GM19455 (cell line): ENCODE results near the gene DLX3.

Experiments
- ATAC-seq: cut with Tn5 transposase; IDR thresholded peaks from one replicate; pipeline ENCODE4 v1.9.1; 2021; ENCODE audit not compliant: unreplicated experiment

Gene DLX3

DNA sequence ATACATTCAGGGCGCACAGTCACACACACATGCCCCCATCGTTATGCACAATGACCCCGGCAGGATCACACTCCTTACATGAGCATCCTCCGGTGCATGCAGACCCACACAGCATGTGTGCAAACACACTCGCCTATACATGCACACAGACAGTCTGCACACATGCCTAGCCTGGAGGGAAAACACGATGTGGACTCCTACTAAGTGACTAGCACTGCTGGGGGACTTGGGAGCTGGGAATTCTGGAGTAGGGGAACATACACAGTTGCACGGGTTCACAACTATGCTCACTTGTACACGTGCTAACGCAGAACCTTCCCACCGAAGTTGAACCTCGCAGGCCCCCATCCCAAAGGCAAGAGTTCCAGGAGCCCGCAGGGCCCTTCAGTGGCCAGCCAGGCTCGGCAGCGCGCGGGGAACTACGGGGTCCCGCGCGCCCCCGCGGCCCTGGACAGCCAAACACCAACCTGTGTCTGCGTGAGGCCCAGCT is 2.0 kb downstream of the DLX3 start:
- no peak for ATAC-seq

GRCh38 chr17:49992191-49992932 is 2.7 kb downstream of the DLX3 start:
- ATAC-seq, result no peak

DNA sequence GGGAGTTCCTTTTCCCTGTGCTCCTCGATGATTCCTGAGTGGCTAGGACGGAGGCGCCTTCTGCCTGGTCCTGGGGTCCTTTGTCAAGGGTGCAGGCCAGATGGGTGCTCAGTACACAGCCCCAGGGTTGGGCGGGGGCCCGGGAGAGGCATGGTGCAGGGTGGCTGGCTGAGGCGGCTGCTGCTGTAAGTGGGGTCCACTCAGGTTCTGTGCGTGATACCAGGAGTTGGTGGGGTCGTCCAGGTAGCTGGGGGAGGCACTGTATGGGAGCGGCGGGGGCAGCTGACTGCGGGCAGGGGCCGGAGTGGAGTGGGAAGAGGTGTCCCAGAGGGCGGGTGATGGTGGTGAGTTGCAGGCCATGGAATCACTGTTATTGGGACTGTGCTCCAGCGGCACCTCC is 3.6 kb downstream of the DLX3 start:
- no peak for ATAC-seq

GRCh38 chr17:49990921-49991320 is 4.1 kb downstream of the DLX3 start:
- ATAC-seq, result no peak

GRCh38 chr17:49990331-49990730 is 4.7 kb downstream of the DLX3 start:
- no peak for ATAC-seq

DNA sequence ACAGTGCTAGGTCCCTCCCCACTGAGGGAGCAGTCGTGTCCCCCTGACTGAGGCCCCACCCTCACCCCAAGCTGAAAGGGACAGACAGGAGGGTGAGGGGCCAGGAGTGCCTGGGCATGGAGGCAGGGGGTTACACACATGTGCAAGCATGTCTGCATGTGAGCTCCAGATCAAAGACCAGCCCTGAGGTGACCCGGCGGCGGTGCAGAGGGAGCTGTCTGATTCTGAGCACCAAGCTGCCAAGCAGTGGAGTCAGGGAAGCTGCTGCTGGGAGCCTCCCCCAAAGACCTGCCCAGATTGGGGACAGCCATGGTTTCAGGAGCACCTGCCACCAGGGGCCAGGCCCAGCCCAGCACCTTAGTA is 5.5 kb downstream of the DLX3 start:
- ATAC-seq, result no peak

- ATAC-seq, result no peak
Observed at GRCh38 chr17:49987681-49988441, 7.2 kb downstream of the DLX3 start.

DNA sequence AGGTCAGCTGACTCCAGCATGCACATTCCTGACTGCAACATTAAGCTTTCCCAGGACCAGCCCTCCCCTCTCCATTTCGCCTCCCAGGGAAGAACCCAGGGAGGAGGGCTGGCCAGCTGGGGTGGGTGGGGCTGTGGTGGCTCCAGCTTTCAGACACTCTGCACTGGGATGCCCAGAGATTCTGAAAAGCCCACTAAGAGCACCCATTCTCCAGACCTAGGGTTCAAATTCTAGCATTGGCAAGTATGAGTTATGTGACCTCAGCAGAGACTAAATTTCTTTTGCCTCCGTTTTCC is 7.8 kb downstream of the DLX3 start:
- no peak for ATAC-seq

DNA sequence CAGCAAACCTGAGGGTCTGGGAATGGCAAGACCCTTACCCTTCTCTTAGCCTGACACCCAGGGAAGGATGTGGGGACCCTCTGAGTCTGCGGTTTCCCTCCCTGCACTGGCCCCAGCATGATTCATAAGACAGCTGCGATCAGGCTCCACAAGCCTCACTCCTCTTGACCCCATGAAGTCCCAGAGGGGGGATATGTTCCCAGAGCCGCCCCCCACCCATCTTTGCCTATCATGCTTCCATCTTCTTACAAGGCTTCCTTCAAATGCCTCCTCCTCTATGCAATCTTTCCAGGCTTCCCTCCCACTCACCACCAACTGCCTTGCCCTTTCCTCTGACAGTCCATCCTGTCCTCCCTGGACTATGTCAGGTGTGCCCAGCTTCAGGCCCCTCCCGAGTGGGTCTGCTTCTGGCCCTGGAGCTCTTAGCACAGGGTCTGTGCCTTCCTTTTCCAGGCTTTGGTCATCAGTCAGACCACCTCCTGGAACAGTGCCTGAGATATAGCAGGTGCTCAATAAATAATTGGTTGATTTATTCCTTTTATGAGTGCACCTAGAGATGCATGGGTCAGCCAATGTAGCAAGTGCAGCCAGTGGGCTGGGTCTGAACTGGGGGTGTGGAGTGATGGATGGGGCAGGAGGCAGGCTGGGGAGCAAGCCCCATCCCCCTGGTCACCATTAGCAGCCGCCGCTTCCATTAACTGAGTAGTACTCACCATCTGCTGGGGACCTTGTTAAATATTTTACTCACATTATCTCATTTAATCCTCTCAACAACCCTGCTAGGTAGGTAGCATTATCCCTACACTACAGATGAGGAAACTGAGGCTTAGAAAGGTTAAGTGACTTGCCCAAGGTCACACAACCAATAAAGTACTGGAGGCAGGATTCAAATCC is 8.4 kb downstream of the DLX3 start:
- ATAC-seq, result no peak

GRCh38 chr17:49985310-49985990 is 9.6 kb downstream of the DLX3 start:
- no peak for ATAC-seq

DNA sequence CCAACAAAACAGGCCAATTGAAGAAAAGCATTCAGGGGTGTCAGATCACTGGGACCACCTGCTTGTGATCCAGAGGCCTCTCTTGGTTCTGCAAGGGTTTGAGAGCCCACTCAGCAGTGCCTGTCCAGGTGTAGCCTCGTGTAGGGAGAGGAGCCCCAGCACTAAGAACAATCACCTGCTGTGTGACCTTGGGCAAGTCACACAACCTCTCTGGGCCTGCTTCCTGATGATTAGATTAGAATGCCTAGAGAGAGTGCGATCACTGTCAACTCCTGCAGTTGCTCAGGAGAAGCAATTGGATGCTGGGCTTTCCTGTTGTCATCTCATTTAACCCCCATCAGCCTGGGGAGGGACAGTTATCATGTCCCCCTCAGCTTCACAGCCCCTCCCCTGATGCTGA is 10.2 kb downstream of the DLX3 start:
- no peak for ATAC-seq

DNA sequence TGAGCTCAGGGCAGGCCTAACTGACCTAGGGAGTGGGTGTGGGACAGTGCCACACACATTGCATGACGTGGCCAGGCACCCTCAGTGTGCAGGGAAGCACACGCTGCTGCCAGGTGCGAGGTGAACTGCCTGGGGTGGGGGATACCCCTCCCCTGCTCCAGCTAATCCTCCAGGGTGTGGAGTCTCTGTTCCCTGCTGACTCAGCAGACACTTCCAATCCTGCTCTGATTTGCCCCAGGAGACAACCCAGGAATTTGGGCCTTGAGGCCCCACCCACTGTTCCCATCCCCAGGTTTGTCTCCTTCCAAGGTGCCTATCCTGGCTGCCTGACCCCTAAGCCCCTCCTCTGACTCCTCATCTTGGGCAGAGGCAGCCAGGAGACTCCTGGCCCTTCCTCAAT is 10.7 kb downstream of the DLX3 start:
- ATAC-seq, result no peak

DNA sequence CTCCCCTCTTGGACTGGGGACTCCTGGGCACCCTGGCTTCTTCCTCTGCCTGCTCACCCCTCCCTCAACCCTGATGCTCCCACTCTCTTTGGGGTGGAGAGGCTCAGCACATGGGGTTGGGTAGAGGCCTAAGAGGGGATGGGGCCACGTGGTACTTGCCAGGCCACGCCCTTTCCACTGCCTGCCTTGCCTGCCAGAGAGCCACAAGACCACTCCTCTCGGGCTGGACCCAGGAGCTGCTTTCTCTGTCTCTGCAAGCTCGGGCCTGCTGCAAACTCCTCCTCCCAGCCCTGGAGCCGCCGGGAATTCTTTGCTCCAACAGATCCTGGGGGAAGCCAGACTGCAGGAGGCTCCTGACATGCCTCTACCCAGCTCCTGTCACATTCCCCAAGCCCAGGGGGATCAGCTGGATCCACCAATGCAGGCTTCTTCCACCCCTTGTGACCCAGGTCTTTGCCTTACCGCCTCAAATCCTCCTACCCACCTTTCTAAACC is 14.3 kb downstream of the DLX3 start:
- ATAC-seq, result no peak

- no peak for ATAC-seq
Observed at GRCh38 chr17:49979748-49980479, 15.1 kb downstream of the DLX3 start.

DNA sequence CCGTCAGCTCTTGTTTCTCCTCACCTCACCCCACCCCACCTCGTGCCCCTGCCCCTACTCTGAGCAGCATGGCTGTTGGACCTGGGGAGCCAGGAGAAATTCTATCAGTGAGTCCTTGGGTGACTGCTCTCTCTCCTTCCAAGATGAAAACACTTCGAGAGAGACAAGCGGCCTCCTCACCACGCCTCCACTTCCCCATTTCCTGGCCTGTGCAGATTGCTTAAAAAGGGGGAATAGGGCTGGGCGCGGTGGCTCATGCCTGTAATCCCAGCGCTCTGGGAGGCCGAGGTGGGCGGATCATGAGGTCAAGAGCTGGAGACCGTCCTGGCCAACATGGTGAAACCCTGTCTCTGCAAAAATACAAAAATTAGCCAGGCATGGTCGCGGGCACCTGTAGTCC is 16.5 kb downstream of the DLX3 start:
- no peak for ATAC-seq

DNA sequence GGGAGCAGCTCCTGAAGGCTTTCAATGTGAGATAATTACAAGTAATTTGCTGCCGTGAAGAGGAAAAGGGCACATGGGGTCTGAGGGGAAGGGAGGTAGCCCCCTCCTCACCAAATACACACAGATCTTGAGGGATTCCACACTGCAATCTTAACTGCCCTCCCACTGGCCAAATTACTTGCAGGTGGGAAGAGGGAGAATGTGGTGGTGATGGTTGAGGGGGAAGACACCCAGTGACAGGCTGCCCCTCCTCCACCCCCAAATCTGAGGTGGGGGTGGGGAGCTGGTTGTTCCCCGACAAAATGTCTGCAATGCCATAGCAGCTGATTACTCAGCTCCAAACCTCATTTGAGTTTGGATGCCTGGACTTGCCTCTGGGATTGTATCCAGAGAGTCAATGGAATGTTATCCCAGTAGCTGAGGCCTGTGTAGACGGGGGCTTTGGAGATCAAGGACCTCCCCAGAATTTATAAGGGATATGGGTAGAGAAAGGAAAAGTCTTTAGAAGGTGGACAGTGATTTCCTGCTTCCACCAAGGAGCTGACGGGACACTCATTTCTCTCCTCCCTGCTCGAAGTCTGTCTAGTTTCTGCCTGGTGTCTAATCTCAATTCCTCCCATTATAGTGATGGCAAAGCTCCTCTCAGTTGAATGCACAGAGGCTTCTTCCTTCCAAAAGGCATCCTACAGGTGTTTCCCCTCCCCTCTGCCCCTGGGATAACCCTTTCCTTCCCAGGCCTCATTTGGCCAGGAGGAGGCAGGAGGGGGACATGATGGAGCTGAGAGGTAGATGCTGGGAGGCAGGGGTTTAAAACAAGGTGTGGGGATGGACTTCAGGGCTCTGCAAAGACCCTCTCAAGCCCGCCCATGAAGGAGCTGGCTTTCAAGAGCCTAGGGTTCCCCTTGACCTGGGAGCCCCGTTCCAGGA is 17.3 kb downstream of the DLX3 start:
- ATAC-seq, result no peak

DNA sequence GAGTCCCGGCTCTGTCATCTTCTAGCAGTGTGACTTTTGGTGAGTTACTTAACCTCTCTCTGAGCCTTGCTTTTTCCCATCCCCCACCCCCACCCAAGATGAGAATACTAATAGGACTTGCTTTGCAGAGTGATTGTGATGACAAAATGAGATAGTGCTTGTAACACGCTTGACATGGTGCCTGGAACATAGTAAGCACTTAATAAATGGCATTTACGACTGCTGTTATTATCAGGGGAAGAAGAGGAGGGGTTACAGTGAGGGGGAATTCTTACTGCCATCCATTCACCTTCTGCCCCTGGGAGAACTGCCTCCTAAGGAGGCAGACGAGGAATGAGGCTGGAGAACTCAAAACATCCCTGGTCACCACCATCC is 18.2 kb downstream of the DLX3 start:
- no peak for ATAC-seq

GRCh38 chr17:49976163-49976827 is 18.7 kb downstream of the DLX3 start:
- ATAC-seq, result no peak

DNA sequence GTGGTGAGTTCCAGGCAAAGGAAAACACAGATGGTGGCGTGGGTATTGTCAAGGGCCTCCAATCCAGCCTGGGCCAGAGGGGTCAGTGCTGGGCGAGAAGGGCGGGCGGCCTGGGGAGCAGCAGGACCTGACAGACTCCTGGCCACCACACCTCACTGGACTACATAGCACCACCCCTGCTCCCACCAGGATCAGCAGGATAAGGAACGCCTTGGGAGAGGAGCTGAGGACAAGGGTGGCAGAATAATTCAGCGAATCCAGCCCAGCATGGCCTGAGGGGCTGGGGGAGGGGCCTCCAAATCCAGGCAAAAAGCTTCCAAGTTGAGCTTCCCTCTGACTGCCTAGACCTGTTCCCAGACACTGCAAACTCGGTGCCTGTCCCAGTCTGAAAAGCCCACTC is 19.5 kb downstream of the DLX3 start:
- ATAC-seq, result no peak
